Measurements from ENCODE around the gene HIF1A. TPM values are rescaled to one million over a fixed set of nuclear protein-coding genes. Genes with fewer than 3 reads are reported as not detected.

Gene HIF1A
- total and polyA plus RNA-seq, 10 of the 15 experiments (the other 5 are each of a cell fraction or from before 2014, with no cell fraction given), result 18.3 to 97.0 (median 75.3) TPM

- no peak for TF ChIP-seq BCLAF1 (IDR thresholded peaks at IDR 0.05)
- TF ChIP-seq GABPA (IDR thresholded peaks at IDR 0.05; ENCODE audit: low read depth), result peak; percentile 60; the same call in 1 of the 2 replicates
- TF ChIP-seq TCF12 (IDR thresholded peaks at IDR 0.05; ENCODE audit: low read depth, low read length), result peak; percentile 89
- TF ChIP-seq EP300 (IDR thresholded peaks at IDR 0.05; ENCODE audit: borderline replicate concordance in 1 of 2, control insufficient read depth in 1 of 2, low read depth in 2 of 2, low read length in 2 of 2), result peak; percentile 73 to 93; a peak in 3 of 4 replicates
- no peak for TF ChIP-seq NFXL1 (IDR thresholded peaks at IDR 0.05; ENCODE audit: borderline replicate concordance)
- TF ChIP-seq NFYB (IDR thresholded peaks at IDR 0.05; ENCODE audit: insufficient read depth, low read depth, low read length), result peak; percentile 59; the same call in 1 of the 2 replicates
- TF ChIP-seq TAF1 (IDR thresholded peaks at IDR 0.05; ENCODE audit: borderline replicate concordance, low read depth, low read length), result peak; percentile 60; the same call in 1 of the 2 replicates
- TF ChIP-seq SREBF1 (IDR thresholded peaks at IDR 0.05; ENCODE audit: low read length), result no peak
- peak; percentile 92 for TF ChIP-seq PAX5 (IDR thresholded peaks at IDR 0.05; ENCODE audit: borderline replicate concordance, low read depth, low read length)
- peak; percentile 92 for TF ChIP-seq NFIC (IDR thresholded peaks at IDR 0.05; ENCODE audit: low read depth, low read length)
- peak; percentile 94 for TF ChIP-seq ATF7 (IDR thresholded peaks at IDR 0.05; ENCODE audit: low read depth)
- no peak for TF ChIP-seq PAX8 (IDR thresholded peaks at IDR 0.05)
- peak; percentile 91 for TF ChIP-seq RELB (IDR thresholded peaks at IDR 0.05; ENCODE audit: low read depth)
- 0 out of 2 replicates have a peak, but pooled peaks have one; percentile 52 for TF ChIP-seq ZNF24 (IDR thresholded peaks at IDR 0.05)
- no peak for TF ChIP-seq RFX5 (IDR thresholded peaks at IDR 0.05; ENCODE audit: low read depth, low read length)
- no peak for TF ChIP-seq EGR1 (IDR thresholded peaks at IDR 0.05; ENCODE audit: borderline replicate concordance in 1 of 2, low read depth in 2 of 2, low read length in 2 of 2)
- TF ChIP-seq PKNOX1 (IDR thresholded peaks at IDR 0.05), result peak; percentile 71; the same call in 1 of the 2 replicates
- no peak for TF ChIP-seq ZNF622 (IDR thresholded peaks at IDR 0.05)
Observed at GRCh38 chr14:61662437-61663311, 32.6 kb upstream of the HIF1A start (continued).

Data from GM12878 (cell line).